Stimulated activated CD4-positive, alpha-beta T cell treated with anti-CD3 and anti-CD28 coated beads, Interleukin-2, amount 100 ng/mL, for 24 hours (primary cell): ENCODE results near the gene NEDD4L.

Experiments used
- DNase-seq, 2 donors: peaks; one replicate each; pipeline ENCODE4 v3.0.0-alpha.2; 2020

Gene NEDD4L

GRCh38 chr18:58438958-58439300, 394.9 kb downstream of the NEDD4L start:
- no peak for DNase-seq

DNA sequence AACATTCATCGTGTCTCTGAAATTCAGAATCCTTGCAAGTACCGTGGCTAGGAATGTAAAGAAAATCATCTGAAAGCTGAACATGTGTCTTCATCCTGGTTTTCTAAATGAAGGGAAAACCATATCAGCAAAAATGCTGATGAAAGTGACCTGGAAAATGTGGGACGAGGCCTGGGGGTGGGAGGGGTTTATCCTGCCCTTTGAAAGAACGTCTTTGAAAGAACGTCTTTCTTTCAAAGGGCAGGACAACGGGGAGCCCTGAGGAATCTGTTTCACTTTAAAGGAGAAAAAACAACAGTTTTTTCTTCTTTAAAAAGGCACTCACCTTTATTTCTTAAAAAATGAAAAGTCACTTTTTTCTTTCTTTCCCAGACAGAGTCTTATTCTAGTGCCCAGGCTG, 399.6 kb downstream of the NEDD4L start:
- no peak for DNase-seq

- DNase-seq, result no peak
These were observed 402.5 kb downstream of the NEDD4L start for GRCh38 chr18:58446391-58447060.

GRCh38 chr18:58447402-58448095, 403.5 kb downstream of the NEDD4L start:
- no peak for DNase-seq

DNA sequence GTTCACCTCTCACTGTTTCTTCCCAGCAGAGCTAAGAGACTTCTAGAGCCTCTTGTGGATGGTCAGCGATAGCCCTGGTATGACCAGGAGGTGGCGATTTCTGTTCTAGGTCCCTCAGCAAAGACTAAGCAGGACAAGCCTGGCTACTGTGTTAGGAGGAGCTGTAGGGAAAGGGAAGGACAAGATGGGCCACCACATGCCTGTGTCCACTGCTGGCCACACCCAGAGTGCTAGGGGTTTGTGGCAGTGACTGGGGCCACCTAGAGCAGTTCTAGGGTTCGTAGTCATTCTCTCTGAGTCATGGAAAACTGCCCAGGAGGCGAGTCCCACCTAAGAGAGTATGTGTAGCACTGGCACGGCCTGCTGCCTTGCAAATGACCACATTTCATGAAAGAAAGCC, 405.4 kb downstream of the NEDD4L start:
- DNase-seq, result no peak
